A673 (cell line): ENCODE results near the gene PAQR7. TPM values are rescaled to one million over a fixed set of nuclear protein-coding genes. Genes with fewer than 3 reads are reported as not detected.

Experiments
- BruUV-seq: library from RNA; stranded (reverse); fragments of 400-500 nt; replicated peaks from 2 replicates; lab custom pipeline; 2021; lab: Mats Ljungman, UMichigan
- CTCF ChIA-PET: fragments of 300-600 bp; sonication (Branson Sonifier 250); formaldehyde crosslinking; loops from one replicate; lab custom pipeline; 2022; ENCODE audit warnings: antibody characterized with exemption; lab: Charles Lee
- POLR2A ChIA-PET: fragments of 300-600 bp; sonication (Branson Sonifier 250); formaldehyde crosslinking; loops from one replicate; lab custom pipeline; 2022; ENCODE audit warnings: antibody characterized with exemption; ENCODE audit not compliant: low non-redundant PET; lab: Charles Lee
- DNase-seq: peaks from one replicate; pipeline ENCODE4 v3.0.0-alpha.2; 2015; ENCODE audit warnings: low spot score
- H3K27ac ChIP-seq: fragments of 200-600 bp; sonication (generic); 2 replicates; pipeline ENCODE4 v1.5.1; 2016; ENCODE audit warnings: mixed run types, low read depth, mild to moderate bottlenecking, mixed read lengths, antibody characterized with exemption, low read length; ENCODE audit not compliant: poor library complexity, severe bottlenecking
- H3K27me3 ChIP-seq: fragments of 200-600 bp; sonication (generic); replicated peaks from 2 replicates; pipeline ENCODE4 v1.6.1; 2017; ENCODE audit warnings: mixed run types, low read depth, mild to moderate bottlenecking, mixed read lengths, antibody characterized with exemption, low read length; ENCODE audit not compliant: insufficient read depth, poor library complexity
- H3K36me3 ChIP-seq: fragments of 200-600 bp; sonication (generic); 2 replicates; pipeline ENCODE4 v1.6.1; 2016; ENCODE audit warnings: mixed run types, mild to moderate bottlenecking, mixed read lengths, antibody characterized with exemption, low read length; ENCODE audit not compliant: insufficient read depth, poor library complexity, severe bottlenecking
- H3K4me1 ChIP-seq: fragments of 200-600 bp; sonication (generic); 2 replicates; pipeline ENCODE4 v1.6.1; 2017; ENCODE audit warnings: mixed run types, mild to moderate bottlenecking, mixed read lengths, antibody characterized with exemption, low read length; ENCODE audit not compliant: insufficient read depth, poor library complexity, severe bottlenecking
- H3K4me3 ChIP-seq: fragments of 200-600 bp; sonication (generic); 2 replicates; pipeline ENCODE4 v1.5.1; 2016; ENCODE audit warnings: low read depth, mixed run types, mild to moderate bottlenecking, mixed read lengths, low read length; ENCODE audit not compliant: poor library complexity, severe bottlenecking
- H3K9me3 ChIP-seq: fragments of 200-600 bp; sonication (generic); 2 replicates; pipeline ENCODE4 v1.6.1; 2016; ENCODE audit warnings: mixed run types, low read depth, mild to moderate bottlenecking, mixed read lengths, antibody characterized with exemption, low read length; ENCODE audit not compliant: poor library complexity, severe bottlenecking
- EZH2 ChIP-seq: fragments of 200-600 bp; sonication (generic); IDR thresholded peaks from 2 replicates; pipeline ENCODE4 v1.6.1; 2017; ENCODE audit warnings: borderline replicate concordance, low read depth, mild to moderate bottlenecking, mixed read lengths, antibody characterized with exemption, low read length; ENCODE audit not compliant: poor library complexity, severe bottlenecking
- intact Hi-C: fragments of 100-400 bp; cut with micrococcal nuclease; formaldehyde crosslinking; loops from one replicate; pipeline ENCODE4 v1.10.0; 2022; ENCODE audit not compliant: unreplicated experiment
- total RNA-seq: library from RNA; stranded (reverse); gene quantifications from 2 replicates; pipeline ENCODE4 v1.2.3, GENCODE V29; 2021
- TF ChIP-seq, protein P1 (sequence below): fragments of 300-800, 200-600 bp; sonication (generic); conservative IDR thresholded peaks from 2 replicates; pipeline ENCODE4 v1.5.1; 2017; ENCODE audit warnings: low read depth, mild to moderate bottlenecking, antibody characterized with exemption, low read length, moderate library complexity, mixed read lengths

Gene PAQR7
- total RNA-seq, 1 experiment from 2014 or later = 2.9 TPM

DNA sequence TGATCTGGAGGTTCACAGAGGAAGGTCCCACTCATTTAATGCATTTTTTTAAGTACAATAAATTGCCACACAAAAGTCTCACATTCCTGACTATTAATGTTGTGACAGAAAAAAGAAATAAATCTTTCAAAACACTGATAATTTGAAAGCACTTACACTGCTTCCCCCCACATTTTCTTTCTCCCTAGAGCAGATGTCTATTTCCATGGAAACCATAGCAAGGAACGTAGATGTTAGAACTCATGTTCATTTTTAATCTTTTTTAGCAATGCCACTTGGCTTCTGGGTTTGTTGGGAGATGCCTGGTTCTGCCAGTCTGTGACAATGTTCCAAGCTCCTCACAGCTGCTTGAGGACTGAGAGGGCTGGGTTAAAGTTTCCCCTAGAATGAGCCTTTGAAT, 32.7 kb upstream of the PAQR7 start:
- H3K27ac ChIP-seq = no peak overlapping the region
- CTCF ChIA-PET = no interaction called here
- no TSS peak for BruUV-seq
- TF ChIP-seq EZH2 = no peak
- TF ChIP-seq, protein P1, sequence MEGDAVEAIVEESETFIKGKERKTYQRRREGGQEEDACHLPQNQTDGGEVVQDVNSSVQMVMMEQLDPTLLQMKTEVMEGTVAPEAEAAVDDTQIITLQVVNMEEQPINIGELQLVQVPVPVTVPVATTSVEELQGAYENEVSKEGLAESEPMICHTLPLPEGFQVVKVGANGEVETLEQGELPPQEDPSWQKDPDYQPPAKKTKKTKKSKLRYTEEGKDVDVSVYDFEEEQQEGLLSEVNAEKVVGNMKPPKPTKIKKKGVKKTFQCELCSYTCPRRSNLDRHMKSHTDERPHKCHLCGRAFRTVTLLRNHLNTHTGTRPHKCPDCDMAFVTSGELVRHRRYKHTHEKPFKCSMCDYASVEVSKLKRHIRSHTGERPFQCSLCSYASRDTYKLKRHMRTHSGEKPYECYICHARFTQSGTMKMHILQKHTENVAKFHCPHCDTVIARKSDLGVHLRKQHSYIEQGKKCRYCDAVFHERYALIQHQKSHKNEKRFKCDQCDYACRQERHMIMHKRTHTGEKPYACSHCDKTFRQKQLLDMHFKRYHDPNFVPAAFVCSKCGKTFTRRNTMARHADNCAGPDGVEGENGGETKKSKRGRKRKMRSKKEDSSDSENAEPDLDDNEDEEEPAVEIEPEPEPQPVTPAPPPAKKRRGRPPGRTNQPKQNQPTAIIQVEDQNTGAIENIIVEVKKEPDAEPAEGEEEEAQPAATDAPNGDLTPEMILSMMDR = no peak
- intact Hi-C loops = no loop called here
- no peaks in the 10 kb centered on the region for H3K27me3 ChIP-seq
- no peak overlapping the region for H3K4me3 ChIP-seq
- H3K36me3 ChIP-seq = peaks cover 16% of the 10 kb centered on the region
- peaks cover 11% of the 10 kb centered on the region for H3K4me1 ChIP-seq
- POLR2A ChIA-PET = no interaction called here
- H3K9me3 ChIP-seq = no peaks in the 10 kb centered on the region
- DNase-seq = no peak

DNA sequence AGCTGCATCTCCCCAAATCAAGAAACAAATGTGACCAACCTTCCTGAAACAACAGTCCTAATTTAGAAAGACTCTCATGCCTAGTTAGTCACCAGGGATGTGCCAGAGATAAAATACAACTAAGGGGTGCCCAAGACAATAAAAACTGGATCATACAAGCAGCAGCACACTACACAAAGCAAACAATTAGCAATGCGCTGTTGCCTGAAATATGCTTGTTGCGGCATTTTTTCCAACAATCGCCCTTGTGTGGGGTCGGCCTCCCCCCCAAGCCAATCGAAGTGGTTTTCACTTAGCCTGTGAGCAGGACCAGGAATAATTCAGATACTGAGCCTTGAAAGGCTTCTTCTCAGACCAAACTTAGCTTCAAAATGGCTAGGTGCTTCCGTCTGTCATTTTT, 32.1 kb upstream of the PAQR7 start:
- Histone ChIP-seq H3K27me3 (no peaks in the 10 kb centered on the region), H3K36me3 (peaks cover 22% of the 10 kb centered on the region), H3K9me3 (no peaks in the 10 kb centered on the region), H3K4me1 (peaks cover 16% of the 10 kb centered on the region), H3K27ac (no peak overlapping the region), H3K4me3 (no peak overlapping the region)
- no peak for TF ChIP-seq EZH2
- TF ChIP-seq, protein P1 = no peak
- intact Hi-C loops = no loop called here
- no peak for DNase-seq
- CTCF ChIA-PET = no interaction called here
- BruUV-seq = no TSS peak
- POLR2A ChIA-PET = no interaction called here

DNA sequence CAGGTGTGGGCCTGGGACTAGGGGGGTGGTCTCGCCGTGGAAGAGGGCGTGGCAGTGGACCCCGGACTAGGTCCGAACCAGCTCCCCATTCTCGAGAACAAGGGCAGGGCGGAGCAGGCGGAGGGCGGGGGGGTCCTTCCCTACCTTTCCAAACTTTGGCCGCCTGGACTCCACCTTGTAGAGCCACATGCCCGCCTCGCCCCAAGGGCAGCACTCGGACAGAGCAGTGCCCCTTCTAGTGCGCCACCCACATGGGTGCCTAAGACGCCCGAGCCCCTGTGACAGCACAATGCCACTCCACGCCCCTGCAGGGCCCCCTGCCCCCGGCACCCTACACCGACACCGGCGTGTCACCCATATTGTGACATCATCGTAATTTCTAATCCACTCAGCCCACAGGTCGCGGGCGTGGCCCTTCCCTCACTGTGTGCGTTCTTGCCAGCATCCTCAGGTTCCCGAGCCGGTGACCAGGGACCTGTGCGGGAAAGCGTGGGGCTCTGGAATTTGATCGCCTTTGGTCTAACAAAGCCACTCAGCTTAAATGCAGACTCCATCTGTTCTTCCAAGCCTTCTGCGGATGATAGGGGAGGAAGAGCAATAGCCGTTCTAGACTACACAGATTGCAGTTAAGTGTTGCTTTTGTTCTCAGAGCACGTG, 31.3 kb upstream of the PAQR7 start:
- DNase-seq = no peak
- H3K4me3 ChIP-seq = peak overlapping the region; percentile 88
- no peaks in the 10 kb centered on the region for H3K27me3 ChIP-seq
- intact Hi-C loops = no loop called here
- CTCF ChIA-PET = no interaction called here
- POLR2A ChIA-PET = interaction anchor here (0.7 kb wide), 1 partner anchor 16 kb away, joined by 3 read pairs; no protein-coding TSS in a partner anchor
- peaks cover 30% of the 10 kb centered on the region for H3K36me3 ChIP-seq
- TF ChIP-seq, protein P1 = no peak
- no peak for TF ChIP-seq EZH2
- BruUV-seq = no TSS peak
- peaks cover 23% of the 10 kb centered on the region for H3K4me1 ChIP-seq
- H3K9me3 ChIP-seq = no peaks in the 10 kb centered on the region
- no peak overlapping the region for H3K27ac ChIP-seq
